IPS-15b (cell line): Measurements from ENCODE around the gene LRMDA.

ENCODE experiments used
- H3K27me3 ChIP-seq: one replicate; pipeline ENCODE4 v1.6.1; 2013; ENCODE audit warnings: low read length; ENCODE audit not compliant: control insufficient read depth, insufficient read depth
- H3K36me3 ChIP-seq: one replicate; pipeline ENCODE4 v1.6.1; 2013; ENCODE audit warnings: low read length; ENCODE audit not compliant: control insufficient read depth, insufficient read depth
- H3K4me1 ChIP-seq: one replicate; pipeline ENCODE4 v1.6.1; 2013; ENCODE audit warnings: mild to moderate bottlenecking, low read length; ENCODE audit not compliant: control insufficient read depth, insufficient read depth
- H3K4me3 ChIP-seq: one replicate; pipeline ENCODE4 v1.5.1; 2013; ENCODE audit warnings: low read depth, low read length
- H3K9ac ChIP-seq: one replicate; pipeline ENCODE4 v1.6.1; 2013; ENCODE audit warnings: low read depth, mild to moderate bottlenecking, low read length
- H3K9me3 ChIP-seq: one replicate; pipeline ENCODE4 v1.6.1; 2013; ENCODE audit warnings: mild to moderate bottlenecking, low read length; ENCODE audit not compliant: control insufficient read depth, insufficient read depth

Gene LRMDA

GRCh38 chr10:76329891-76330575 lies 898.6 kb downstream of the LRMDA start:
- H3K4me1 ChIP-seq = no peaks in the 10 kb centered on the region
- no peak overlapping the region for H3K9ac ChIP-seq
- no peaks in the 10 kb centered on the region for H3K27me3 ChIP-seq
- H3K4me3 ChIP-seq = no peak overlapping the region
- H3K36me3 ChIP-seq = no peaks in the 10 kb centered on the region
- no peaks in the 10 kb centered on the region for H3K9me3 ChIP-seq

- H3K9ac ChIP-seq = no peak overlapping the region
- H3K36me3 ChIP-seq = no peaks in the 10 kb centered on the region
- H3K4me1 ChIP-seq = no peaks in the 10 kb centered on the region
- no peaks in the 10 kb centered on the region for H3K27me3 ChIP-seq
- no peaks in the 10 kb centered on the region for H3K9me3 ChIP-seq
- H3K4me3 ChIP-seq = no peak overlapping the region
These were observed 900.3 kb downstream of the LRMDA start for GRCh38 chr10:76331742-76332141.

- no peaks in the 10 kb centered on the region for H3K27me3 ChIP-seq
- no peaks in the 10 kb centered on the region for H3K9me3 ChIP-seq
- no peak overlapping the region for H3K4me3 ChIP-seq
- H3K4me1 ChIP-seq = no peaks in the 10 kb centered on the region
- H3K9ac ChIP-seq = no peak overlapping the region
- H3K36me3 ChIP-seq = no peaks in the 10 kb centered on the region
These were observed 901.9 kb downstream of the LRMDA start for GRCh38 chr10:76333326-76333725.

GRCh38 chr10:76333796-76334195 lies 902.4 kb downstream of the LRMDA start:
- H3K27me3 ChIP-seq = no peaks in the 10 kb centered on the region
- no peaks in the 10 kb centered on the region for H3K9me3 ChIP-seq
- H3K4me1 ChIP-seq = no peaks in the 10 kb centered on the region
- H3K4me3 ChIP-seq = no peak overlapping the region
- H3K36me3 ChIP-seq = no peaks in the 10 kb centered on the region
- no peak overlapping the region for H3K9ac ChIP-seq

GRCh38 chr10:76334255-76334654 lies 902.8 kb downstream of the LRMDA start:
- no peaks in the 10 kb centered on the region for H3K4me1 ChIP-seq
- no peak overlapping the region for H3K4me3 ChIP-seq
- H3K9ac ChIP-seq = no peak overlapping the region
- H3K36me3 ChIP-seq = no peaks in the 10 kb centered on the region
- H3K27me3 ChIP-seq = no peaks in the 10 kb centered on the region
- H3K9me3 ChIP-seq = no peaks in the 10 kb centered on the region

GRCh38 chr10:76336213-76336963 lies 905.0 kb downstream of the LRMDA start:
- no peak overlapping the region for H3K9ac ChIP-seq
- no peaks in the 10 kb centered on the region for H3K27me3 ChIP-seq
- H3K9me3 ChIP-seq = no peaks in the 10 kb centered on the region
- H3K4me3 ChIP-seq = no peak overlapping the region
- H3K36me3 ChIP-seq = no peaks in the 10 kb centered on the region
- H3K4me1 ChIP-seq = no peaks in the 10 kb centered on the region

GRCh38 chr10:76337641-76338040 lies 906.2 kb downstream of the LRMDA start:
- no peak overlapping the region for H3K9ac ChIP-seq
- H3K4me1 ChIP-seq = no peaks in the 10 kb centered on the region
- H3K4me3 ChIP-seq = no peak overlapping the region
- H3K9me3 ChIP-seq = no peaks in the 10 kb centered on the region
- no peaks in the 10 kb centered on the region for H3K36me3 ChIP-seq
- no peaks in the 10 kb centered on the region for H3K27me3 ChIP-seq

GRCh38 chr10:76338187-76338586 lies 906.8 kb downstream of the LRMDA start:
- Histone ChIP-seq H3K4me3 (no peak overlapping the region), H3K4me1 (no peaks in the 10 kb centered on the region), H3K27me3 (no peaks in the 10 kb centered on the region), H3K9me3 (no peaks in the 10 kb centered on the region), H3K9ac (no peak overlapping the region), H3K36me3 (no peaks in the 10 kb centered on the region)

- H3K9me3 ChIP-seq = no peaks in the 10 kb centered on the region
- no peaks in the 10 kb centered on the region for H3K36me3 ChIP-seq
- H3K9ac ChIP-seq = no peak overlapping the region
- H3K4me1 ChIP-seq = no peaks in the 10 kb centered on the region
- H3K27me3 ChIP-seq = no peaks in the 10 kb centered on the region
- no peak overlapping the region for H3K4me3 ChIP-seq
These were observed 910.3 kb downstream of the LRMDA start for GRCh38 chr10:76341740-76342139.

- no peak overlapping the region for H3K4me3 ChIP-seq
- no peaks in the 10 kb centered on the region for H3K36me3 ChIP-seq
- no peaks in the 10 kb centered on the region for H3K9me3 ChIP-seq
- no peak overlapping the region for H3K9ac ChIP-seq
- no peaks in the 10 kb centered on the region for H3K27me3 ChIP-seq
- H3K4me1 ChIP-seq = no peaks in the 10 kb centered on the region
These were observed 911.6 kb downstream of the LRMDA start for GRCh38 chr10:76342996-76343395.

GRCh38 chr10:76347832-76348231 lies 916.4 kb downstream of the LRMDA start:
- Histone ChIP-seq H3K9ac (no peak overlapping the region), H3K4me1 (no peaks in the 10 kb centered on the region), H3K9me3 (no peaks in the 10 kb centered on the region), H3K36me3 (no peaks in the 10 kb centered on the region), H3K27me3 (no peaks in the 10 kb centered on the region), H3K4me3 (no peak overlapping the region)

GRCh38 chr10:76350583-76350982 lies 919.2 kb downstream of the LRMDA start:
- H3K9ac ChIP-seq = no peak overlapping the region
- H3K4me1 ChIP-seq = no peaks in the 10 kb centered on the region
- H3K27me3 ChIP-seq = no peaks in the 10 kb centered on the region
- no peaks in the 10 kb centered on the region for H3K36me3 ChIP-seq
- H3K9me3 ChIP-seq = no peaks in the 10 kb centered on the region
- no peak overlapping the region for H3K4me3 ChIP-seq
